IMR-90 (cell line): Measurements from ENCODE around the gene PHACTR3. TPM values are rescaled to one million over a fixed set of nuclear protein-coding genes. Genes with fewer than 3 reads are reported as not detected.

Experiments used
- ATAC-seq: fragments of 200-7000 bp; cut with Tn5 transposase; 2 replicates; pipeline ENCODE4 v1.9.1; 2020; ENCODE audit warnings: low read depth, mild to moderate bottlenecking, moderate library complexity
- BruUV-seq: library from RNA; stranded (reverse); fragments of 400-500 nt; replicated peaks from 2 replicates; lab custom pipeline; 2021; lab: Mats Ljungman, UMichigan
- CTCF ChIA-PET: fragments of 300-600 bp; formaldehyde crosslinking; extraction: SDS; loops from one replicate; lab custom pipeline; 2021; ENCODE audit warnings: antibody characterized with exemption; lab: Yijun Ruan, JAX
- POLR2A ChIA-PET: fragments of 300-600 bp; sonication (Branson Sonifier 250); formaldehyde crosslinking; loops from one replicate; lab custom pipeline; 2022; ENCODE audit warnings: antibody characterized with exemption; ENCODE audit not compliant: unreplicated experiment; lab: Charles Lee
- DNase-seq: peaks from one replicate; pipeline ENCODE4 v3.0.0; 2013
- H2AFZ ChIP-seq: replicated peaks from 2 replicates; pipeline ENCODE3; 2013; ENCODE audit warnings: low read length, mild to moderate bottlenecking; ENCODE audit not compliant: poor library complexity
- H2AK5ac ChIP-seq: 2 replicates; pipeline ENCODE4 v1.6.1; 2013; ENCODE audit warnings: low read depth, low read length, inconsistent platforms
- H2AK9ac ChIP-seq: replicated peaks from 2 replicates; pipeline ENCODE3; 2013; ENCODE audit warnings: mild to moderate bottlenecking, low read depth, low read length, moderate library complexity; ENCODE audit not compliant: poor library complexity
- H2BK120ac ChIP-seq: 2 replicates; pipeline ENCODE4 v1.6.1; 2013; ENCODE audit warnings: low read depth, low read length, inconsistent platforms
- H2BK15ac ChIP-seq: 3 replicates; pipeline ENCODE4 v1.6.1; 2013; ENCODE audit warnings: low read depth, low read length, inconsistent platforms
- H2BK20ac ChIP-seq: 2 replicates; pipeline ENCODE4 v1.6.1; 2013; ENCODE audit warnings: low read depth, mild to moderate bottlenecking, inconsistent platforms, low read length, moderate library complexity
- H2BK5ac ChIP-seq: 2 replicates; pipeline ENCODE4 v1.6.1; 2013; ENCODE audit warnings: mild to moderate bottlenecking, low read depth, low read length, inconsistent platforms; ENCODE audit not compliant: poor library complexity, severe bottlenecking
- H3K14ac ChIP-seq: replicated peaks from 2 replicates; pipeline ENCODE4 v1.6.1; 2013; ENCODE audit warnings: low read depth, low read length, inconsistent platforms
- H3K18ac ChIP-seq: 2 replicates; pipeline ENCODE4 v1.6.1; 2013; ENCODE audit warnings: low read depth, low read length, control low read depth
- H3K23ac ChIP-seq: 2 replicates; pipeline ENCODE4 v1.6.1; 2013; ENCODE audit warnings: low read depth, low read length, inconsistent platforms
- H3K27ac ChIP-seq: 2 replicates; pipeline ENCODE4 v1.5.1; 2013; ENCODE audit warnings: mild to moderate bottlenecking, control low read depth, low read length; ENCODE audit not compliant: insufficient read depth
- H3K27me3 ChIP-seq: 2 replicates; pipeline ENCODE4 v1.6.1; 2013; ENCODE audit warnings: low read length; ENCODE audit not compliant: control insufficient read depth, insufficient read depth
- H3K36me3 ChIP-seq: 2 replicates; pipeline ENCODE4 v1.6.1; 2013; ENCODE audit warnings: low read length, mixed read lengths; ENCODE audit not compliant: control insufficient read depth, insufficient read depth
- H3K4ac ChIP-seq: 2 replicates; pipeline ENCODE4 v1.6.1; 2013; ENCODE audit warnings: low read depth, low read length, inconsistent platforms
- H3K4me1 ChIP-seq: 2 replicates; pipeline ENCODE4 v1.6.1; 2013; ENCODE audit warnings: low read length, mixed read lengths; ENCODE audit not compliant: control insufficient read depth, insufficient read depth
- H3K4me2 ChIP-seq: 2 replicates; pipeline ENCODE4 v1.6.1; 2013; ENCODE audit warnings: low read depth, mild to moderate bottlenecking, control low read depth, low read length, moderate library complexity
- H3K4me3 ChIP-seq: 2 replicates; pipeline ENCODE4 v1.5.1; 2013; ENCODE audit warnings: low read depth, mild to moderate bottlenecking, control low read depth, low read length, moderate library complexity; ENCODE audit not compliant: insufficient read depth
- H3K56ac ChIP-seq: 2 replicates; pipeline ENCODE4 v1.6.1; 2013; ENCODE audit warnings: low read length, inconsistent platforms; ENCODE audit not compliant: insufficient read depth; ENCODE audit errors: extremely low read depth
- H3K79me1 ChIP-seq, 2 experiments: 2 replicates each; pipeline ENCODE4 v1.6.1; 2013; ENCODE audit warnings: low read length in 2 of 2, inconsistent platforms in 1 of 2, low read depth in 1 of 2
- H3K9ac ChIP-seq: 2 replicates; pipeline ENCODE4 v1.6.1; 2013; ENCODE audit warnings: low read depth, low read length, control low read depth
- H3K9me1 ChIP-seq: 2 replicates; pipeline ENCODE4 v1.6.1; 2013; ENCODE audit warnings: low read length, inconsistent platforms; ENCODE audit not compliant: insufficient read depth
- H3K9me3 ChIP-seq: 2 replicates; pipeline ENCODE4 v1.6.1; 2013; ENCODE audit warnings: low read length; ENCODE audit not compliant: control insufficient read depth, insufficient read depth
- H4K20me1 ChIP-seq: 2 replicates; pipeline ENCODE4 v1.6.1; 2013; ENCODE audit warnings: low read length, inconsistent platforms; ENCODE audit not compliant: insufficient read depth
- H4K5ac ChIP-seq: 2 replicates; pipeline ENCODE4 v1.6.1; 2013; ENCODE audit warnings: mild to moderate bottlenecking, low read depth, low read length, control low read depth
- H4K8ac ChIP-seq, 2 experiments: 2 replicates each; pipeline ENCODE4 v1.6.1; 2013; ENCODE audit warnings: low read depth in 2 of 2, low read length in 2 of 2, control low read depth in 1 of 2, inconsistent platforms in 1 of 2
- H4K91ac ChIP-seq: 2 replicates; pipeline ENCODE4 v1.6.1; 2013; ENCODE audit warnings: low read depth, low read length, inconsistent platforms; ENCODE audit not compliant: insufficient read depth
- BHLHE40 ChIP-seq: fragments of 150-350 bp; IDR thresholded peaks from 2 replicates; pipeline ENCODE4 v1.6.1; 2016; ENCODE audit warnings: mild to moderate bottlenecking, low read depth, low read length
- CHD1 ChIP-seq: IDR thresholded peaks from 2 replicates; pipeline ENCODE4 v1.6.1; 2012; ENCODE audit warnings: low read depth, low read length, improper control_type of control experiment
- CTCF ChIP-seq: conservative IDR thresholded peaks from 2 replicates; pipeline ENCODE4 v1.5.1; 2012; ENCODE audit warnings: mild to moderate bottlenecking, low read depth, low read length, improper control_type of control experiment
- ELK1 ChIP-seq: fragments of 150-350 bp; IDR thresholded peaks from 2 replicates; pipeline ENCODE4 v1.6.1; 2016; ENCODE audit warnings: low read depth, mild to moderate bottlenecking, low read length, moderate library complexity, borderline replicate concordance
- MAFK ChIP-seq: IDR thresholded peaks from 2 replicates; pipeline ENCODE4 v1.6.1; 2012; ENCODE audit warnings: low read depth, low read length, improper control_type of control experiment
- POLR2A ChIP-seq: IDR thresholded peaks from 2 replicates; pipeline ENCODE4 v1.6.1; 2012; ENCODE audit warnings: mild to moderate bottlenecking, low read depth, low read length
- RAD21 ChIP-seq: IDR thresholded peaks from 2 replicates; pipeline ENCODE4 v1.6.1; 2012; ENCODE audit warnings: low read length, improper control_type of control experiment
- RCOR1 ChIP-seq: IDR thresholded peaks from 2 replicates; pipeline ENCODE4 v1.6.1; 2012; ENCODE audit warnings: mild to moderate bottlenecking, low read length, improper control_type of control experiment; ENCODE audit not compliant: insufficient replicate concordance
- WGBS, 2 experiments: methylation state at CpG; one replicate each; pipeline versions ENCODE4 v1.1.5 to v1.1.7; 2013; ENCODE audit warnings: missing lambda C conversion rate in 2 of 2; ENCODE audit not compliant: insufficient read length in 1 of 2; ENCODE audit errors: extremely low coverage in 2 of 2; 5-methylcytosine and 5-hydroxymethylcytosine counted together
- dilution Hi-C: fragments of 300-500 bp; cut with HindIII; formaldehyde crosslinking; loops from one replicate; pipeline ENCODE4 v1.14.3; 2018; ENCODE audit warnings: low sequenced_read_pairs; ENCODE audit not compliant: unreplicated experiment
- in situ Hi-C: fragments of 300-500 bp; cut with MboI; formaldehyde crosslinking; loops from 3 replicates; pipeline ENCODE4 v1.14.3; 2019; ENCODE audit warnings: low sequenced_read_pairs, inconsistent platforms, mixed read lengths
- intact Hi-C: fragments of 100-400 bp; cut with micrococcal nuclease; formaldehyde crosslinking; loops from 2 replicates; pipeline ENCODE4 v1.10.0; 2022
- polyA plus RNA-seq, 3 experiments: library from polyadenylated mRNA; depleted of rRNA; stranded (reverse); fragments of >200 nt; gene quantifications; 2 replicates each; pipeline ENCODE4 v1.2.3, GENCODE V29; 2012; ENCODE audit warnings: low replicate concordance in 1 of 3
- total RNA-seq: library from RNA; depleted of rRNA; stranded (reverse); fragments of >200 nt; gene quantifications from 2 replicates; pipeline ENCODE4 v1.2.3, GENCODE V29; 2012

The PHACTR3 gene
- total and polyA plus RNA-seq, 2 of the 4 experiments (the other 2 are of a cell fraction), result not detected

GRCh38 chr20:59620860-59621505, 16.6 kb downstream of the PHACTR3 start:
- CTCF ChIA-PET, result no interaction called here
- Histone ChIP-seq H3K56ac (no peak overlapping the region), H3K9me3 (peaks cover 27% of the 10 kb centered on the region), H2BK20ac (no peak overlapping the region), H3K9me1 (no peaks in the 10 kb centered on the region), H3K23ac (no peak overlapping the region), H4K5ac (no peak overlapping the region), H4K91ac (no peak overlapping the region), H2BK120ac (no peak overlapping the region), H2AK5ac (no peak overlapping the region), H2BK5ac (no peak overlapping the region), H3K36me3 (no peaks in the 10 kb centered on the region), H2AK9ac (no peak overlapping the region), H3K18ac (no peak overlapping the region), H3K4me2 (no peak overlapping the region), H2BK15ac (no peak overlapping the region), H3K4me3 (no peak overlapping the region), H3K4me1 (no peaks in the 10 kb centered on the region), H3K79me1 (no peaks in the 10 kb centered on the region), H2AFZ (no peak overlapping the region), H3K4ac (no peak overlapping the region), H3K27me3 (no peaks in the 10 kb centered on the region), H4K20me1 (no peaks in the 10 kb centered on the region), H3K9ac (no peak overlapping the region), H3K14ac (no peak overlapping the region), H4K8ac (no peak overlapping the region), H3K27ac (no peak overlapping the region)
- in situ Hi-C loops, result no loop called here
- intact Hi-C loops, result no loop called here
- BruUV-seq, result no TSS peak
- no peak for TF ChIP-seq RCOR1
- no peak for TF ChIP-seq CHD1
- no peak for TF ChIP-seq POLR2A
- no peak for TF ChIP-seq BHLHE40
- TF ChIP-seq MAFK, result no peak
- no peak for TF ChIP-seq RAD21
- no peak for TF ChIP-seq CTCF
- TF ChIP-seq ELK1, result no peak
- POLR2A ChIA-PET, result no interaction called here
- DNase-seq, result no peak
- no peak for ATAC-seq
- 28% methylated on average over 4 of the region's 11 CpGs; no CpG with 5 or more reads in 1 of the 2 experiments for WGBS, 2 experiments
- dilution Hi-C loops, result no loop called here
